NCI-H1105 (cell line): ENCODE results near the gene RAB9B.
"Not testable (repeated sequence)": the region's sequence is repeated elsewhere in the genome, so short reads cannot be mapped to it uniquely, and the experiment has no call there.

Experiments used
- DNase-seq: peaks from one replicate; lab custom pipeline; 2025; lab: John Stamatoyannopoulos, UW

RAB9B gene, protein sequence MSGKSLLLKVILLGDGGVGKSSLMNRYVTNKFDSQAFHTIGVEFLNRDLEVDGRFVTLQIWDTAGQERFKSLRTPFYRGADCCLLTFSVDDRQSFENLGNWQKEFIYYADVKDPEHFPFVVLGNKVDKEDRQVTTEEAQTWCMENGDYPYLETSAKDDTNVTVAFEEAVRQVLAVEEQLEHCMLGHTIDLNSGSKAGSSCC

DNA sequence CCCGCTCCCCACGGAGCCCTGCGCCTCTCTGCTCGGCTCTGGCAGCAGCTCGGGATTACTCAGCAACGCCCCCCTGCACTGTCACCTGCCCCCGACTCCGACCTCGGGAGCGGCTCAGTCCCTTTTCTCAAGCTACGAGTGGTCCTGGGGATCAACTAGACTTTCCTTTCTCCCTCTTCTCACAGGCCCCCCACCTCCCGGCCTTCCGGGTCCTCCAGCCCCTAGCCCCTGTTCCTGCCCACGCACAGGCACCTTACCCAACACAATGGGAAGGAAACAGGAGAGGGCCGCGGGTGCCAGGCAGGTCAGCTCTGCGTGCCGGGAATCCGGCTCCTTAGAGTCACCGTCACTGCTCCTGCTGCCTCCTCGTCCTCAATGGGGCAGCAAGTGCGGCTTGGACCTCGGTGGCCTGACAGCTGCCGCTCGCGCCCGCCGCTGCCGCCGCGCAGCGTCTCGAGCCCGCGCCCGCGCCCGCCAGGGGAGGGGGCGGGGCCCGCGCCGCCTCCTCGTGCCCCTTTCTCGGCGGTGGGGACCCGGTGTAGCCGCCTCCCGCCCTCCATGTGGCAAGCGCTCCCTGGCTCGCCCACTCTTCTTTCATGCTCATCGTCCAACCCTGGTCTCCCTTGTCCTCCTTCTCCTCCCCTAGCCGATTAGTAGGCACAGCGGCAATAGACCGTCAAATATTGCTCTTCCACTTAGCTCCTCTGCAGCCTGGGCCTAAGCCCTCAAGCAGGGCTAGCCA lies at the start of gene RAB9B:
Gene RAB9B, minus strand, starts transcription at position 455 of the 742 bp plus-strand sequence. CDS start 6,473 bp downstream, outside the sequence.
- DNase-seq = peak; percentile 38

DNA sequence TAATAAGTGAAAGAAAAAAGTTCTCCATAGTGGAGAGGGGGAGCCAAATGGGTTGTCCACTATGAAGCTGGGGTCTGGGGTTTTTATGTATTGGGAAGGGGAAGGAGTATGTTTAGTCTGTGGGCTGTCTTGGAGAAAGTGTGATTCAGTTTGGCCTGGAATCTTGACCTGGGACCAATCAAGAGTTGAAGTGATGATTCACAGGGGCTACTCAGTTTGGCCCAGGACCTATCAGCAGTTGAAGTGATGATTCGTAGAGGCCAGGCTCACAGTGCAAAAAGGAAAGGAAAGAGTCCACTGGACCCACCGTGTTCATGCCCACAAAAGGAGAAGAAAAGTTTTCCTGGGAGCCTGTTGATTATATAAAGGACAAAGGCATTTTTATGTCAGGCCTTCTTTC lies 47.3 kb upstream of the RAB9B start:
- no peak for DNase-seq

DNA sequence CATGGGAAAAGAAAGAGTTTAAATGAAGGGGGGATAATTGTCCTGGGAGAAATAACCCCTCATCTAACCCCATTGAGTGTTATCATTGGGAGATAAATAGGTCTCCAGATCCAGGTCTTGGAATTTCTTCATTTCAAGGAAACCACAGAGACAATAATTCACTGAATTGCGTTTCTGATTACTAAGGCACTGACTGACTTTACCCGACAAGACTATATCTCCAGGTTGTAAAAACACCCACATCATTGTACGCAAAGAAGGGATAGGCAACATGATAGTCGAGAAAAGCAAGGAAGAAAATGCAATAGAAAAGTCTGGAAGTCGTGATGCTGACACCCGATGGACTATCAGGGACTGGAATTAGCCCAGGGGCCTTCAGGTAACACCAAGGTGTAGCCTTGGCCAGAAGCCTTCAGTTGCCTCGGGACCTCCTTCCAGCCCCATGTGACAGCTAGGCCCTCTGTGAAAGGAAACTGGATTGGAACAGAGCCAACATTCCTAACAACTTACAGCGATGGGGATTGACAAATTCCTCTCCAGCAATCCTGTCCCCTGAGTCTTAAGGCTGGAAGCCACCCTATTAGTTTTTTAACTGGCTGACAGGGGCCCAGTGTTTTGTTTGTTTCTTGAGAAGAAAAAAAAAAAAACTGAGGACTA lies 46.5 kb upstream of the RAB9B start:
- DNase-seq = no peak

DNA sequence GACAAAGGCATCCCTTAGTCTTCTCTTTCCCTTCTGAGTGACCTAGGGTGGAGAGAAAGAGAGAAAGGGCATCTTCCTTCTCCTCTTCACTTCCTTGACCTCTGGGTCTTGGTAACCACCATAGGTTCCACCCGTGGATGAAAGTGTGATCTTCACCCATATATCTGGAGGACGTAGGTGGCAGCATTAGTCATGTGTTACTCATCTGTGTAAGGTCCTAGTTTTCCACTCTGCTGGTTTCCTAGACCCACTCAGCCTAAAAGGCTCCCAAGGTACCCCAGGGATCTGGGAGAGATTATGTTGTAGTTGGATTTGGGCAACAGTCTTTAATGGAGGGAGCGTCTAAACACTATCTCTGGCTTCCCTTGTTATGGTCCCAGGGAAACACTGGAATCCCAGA lies 45.5 kb upstream of the RAB9B start:
- no peak for DNase-seq

DNA sequence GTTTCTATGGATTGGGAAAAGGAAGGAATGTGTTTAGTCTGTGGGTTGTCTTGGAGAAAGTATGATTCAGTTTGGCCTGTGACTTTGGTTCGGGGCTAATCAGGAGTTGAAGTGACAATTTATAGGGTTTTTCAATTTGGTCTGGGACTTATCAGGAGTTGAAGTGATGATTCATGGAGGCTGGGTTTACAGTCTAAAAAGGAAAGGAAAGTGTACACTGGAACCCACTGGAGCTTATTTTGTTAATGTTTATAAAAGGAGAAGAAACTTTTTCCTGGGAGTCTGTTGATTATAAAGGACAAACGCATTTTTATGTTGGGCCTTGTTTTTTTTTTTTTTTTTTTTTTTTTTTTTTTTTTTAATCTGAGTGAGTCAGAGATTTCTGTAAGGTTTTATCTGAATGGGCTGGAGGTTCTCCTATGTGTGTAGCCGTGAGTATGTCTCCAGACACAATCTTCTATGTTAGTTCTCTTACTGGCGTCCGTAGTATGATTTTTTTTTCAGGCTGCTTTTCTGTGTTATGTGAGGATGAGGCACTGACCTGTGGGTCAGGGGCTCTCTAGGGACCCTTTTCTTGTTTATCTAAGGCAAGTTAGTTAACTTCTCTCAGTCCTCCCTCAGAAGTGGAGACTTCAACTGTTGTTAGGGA lies 33.0 kb upstream of the RAB9B start:
- no peak for DNase-seq

DNA sequence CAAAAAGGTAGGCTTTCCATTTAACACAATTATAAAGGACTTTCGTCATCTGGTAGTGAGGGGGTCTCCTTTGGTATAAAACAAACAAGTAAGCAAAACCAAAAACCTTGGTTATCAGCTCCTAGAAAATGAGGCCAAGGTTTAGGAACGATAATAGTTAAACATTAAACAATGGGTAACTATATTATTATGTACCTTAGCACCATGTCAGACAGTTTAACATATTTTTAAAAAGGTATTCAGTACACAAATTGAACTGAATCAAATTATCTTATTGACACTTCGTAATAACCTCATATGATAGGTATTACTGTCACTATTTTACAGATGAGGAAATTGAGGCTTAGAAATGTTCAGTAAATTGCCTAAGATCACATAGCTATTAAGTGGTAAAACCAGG lies 32.1 kb upstream of the RAB9B start:
- DNase-seq = no peak

DNA sequence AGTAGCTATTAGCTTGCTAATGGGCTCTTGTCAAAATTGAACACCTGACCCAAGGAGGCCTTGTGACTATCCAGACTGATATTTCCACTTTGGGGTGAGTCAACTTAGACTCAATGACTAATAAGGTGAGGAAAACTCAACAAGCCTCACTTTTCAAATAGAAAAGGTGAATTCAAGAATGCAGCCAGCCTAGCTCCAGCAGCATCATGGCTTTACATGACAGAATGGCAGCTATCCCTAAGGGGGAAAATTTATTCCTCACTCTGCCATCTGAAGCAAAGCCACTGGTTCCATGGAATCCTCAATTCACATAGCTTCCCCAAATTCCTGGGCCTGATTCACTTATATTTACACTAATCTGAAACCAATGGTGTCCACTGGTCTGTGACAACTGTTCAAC lies 29.1 kb upstream of the RAB9B start:
- no peak for DNase-seq

DNA sequence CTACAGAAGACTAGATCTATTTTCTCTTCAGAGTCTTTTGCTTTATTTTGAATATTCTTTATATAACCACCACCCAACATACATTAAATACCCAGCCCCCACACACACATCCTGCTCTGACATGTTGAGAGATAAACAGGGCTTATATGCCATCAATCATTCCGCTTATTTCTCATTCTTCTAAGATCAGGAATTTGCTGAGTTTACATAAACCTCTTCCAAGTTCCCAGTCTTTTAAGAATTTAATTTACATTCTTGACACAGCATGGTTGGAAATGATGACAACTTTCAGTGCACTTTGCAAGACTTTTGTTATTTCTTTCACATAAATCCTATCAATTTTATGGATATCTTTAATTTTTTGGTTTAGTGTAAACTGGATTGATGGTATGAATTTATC lies 17.5 kb upstream of the RAB9B start:
- no peak for DNase-seq

DNA sequence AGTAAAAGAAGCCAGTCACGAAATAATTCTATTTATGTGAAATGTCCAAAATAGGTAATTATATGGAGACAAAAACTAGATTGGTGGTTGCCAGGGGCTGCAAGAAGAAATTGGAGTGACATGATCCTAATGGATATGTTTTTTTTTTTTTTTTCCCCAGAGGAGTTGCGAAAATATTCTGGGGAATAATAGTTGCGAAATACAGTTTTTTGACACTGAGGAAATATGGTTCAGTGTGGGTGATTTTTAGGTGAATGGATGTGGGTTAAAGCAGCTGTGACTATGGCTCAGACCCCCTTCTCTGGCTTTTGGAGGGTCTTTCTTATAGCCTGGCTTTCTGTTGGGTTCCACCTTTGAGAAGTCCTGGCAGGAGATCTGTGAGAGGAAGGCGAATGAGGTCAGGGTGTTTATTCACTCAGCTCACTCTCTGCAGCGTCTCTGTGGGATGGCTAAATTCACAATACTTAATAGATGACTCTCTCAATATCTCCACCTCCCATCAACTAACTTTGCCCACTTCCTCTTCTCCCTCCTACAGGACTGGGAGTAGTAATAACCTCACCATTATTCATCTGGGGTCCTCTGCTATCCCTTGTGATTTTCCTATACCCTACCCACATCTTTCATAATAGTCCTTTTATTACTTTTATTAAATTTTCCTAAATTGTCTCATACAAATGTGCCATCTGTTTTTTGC lies 15.3 kb upstream of the RAB9B start:
- DNase-seq = no peak

DNA sequence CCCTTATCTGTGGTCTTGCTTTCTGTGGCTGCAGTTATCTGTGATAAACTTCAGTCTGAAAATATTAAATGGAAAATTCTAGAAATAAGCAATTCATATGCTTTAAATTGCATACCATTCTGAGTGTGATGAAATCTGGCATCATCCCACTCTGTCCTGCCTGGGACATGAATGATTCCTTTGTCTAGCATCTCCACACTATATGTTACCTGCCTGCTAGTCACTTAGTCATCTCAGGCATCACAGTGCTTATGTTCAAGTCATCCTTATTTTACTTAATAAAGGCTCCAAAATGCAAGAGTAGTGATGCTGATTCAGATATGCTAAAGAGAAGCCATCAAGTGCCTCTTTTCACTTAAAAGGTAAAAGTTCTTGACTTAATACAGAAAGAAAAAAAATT lies 14.3 kb upstream of the RAB9B start:
- no peak for DNase-seq

DNA sequence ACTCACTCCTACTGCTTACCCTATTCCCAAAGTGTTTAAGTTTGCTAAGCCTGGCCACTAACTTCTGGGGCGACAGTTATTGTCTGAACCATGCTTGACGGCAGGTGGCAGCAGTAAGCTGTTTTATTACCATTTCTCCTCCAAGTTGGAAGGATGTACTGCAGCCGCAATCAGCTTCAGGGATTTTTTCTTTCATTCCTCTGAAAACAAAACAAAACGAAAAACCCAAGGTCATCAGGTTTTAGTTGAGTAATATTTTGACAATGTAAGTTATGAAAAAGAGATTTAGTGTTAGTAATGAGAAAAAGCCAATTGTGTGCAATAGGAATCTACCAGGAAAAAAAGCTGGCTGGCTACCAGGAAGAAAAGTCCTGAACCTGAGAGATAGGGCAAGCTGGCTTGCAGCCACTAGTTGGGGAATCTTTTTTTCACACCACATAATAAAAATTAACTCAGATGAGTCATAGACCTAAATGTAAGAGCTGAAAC lies 13.2 kb upstream of the RAB9B start:
- DNase-seq = peak; percentile 21

DNA sequence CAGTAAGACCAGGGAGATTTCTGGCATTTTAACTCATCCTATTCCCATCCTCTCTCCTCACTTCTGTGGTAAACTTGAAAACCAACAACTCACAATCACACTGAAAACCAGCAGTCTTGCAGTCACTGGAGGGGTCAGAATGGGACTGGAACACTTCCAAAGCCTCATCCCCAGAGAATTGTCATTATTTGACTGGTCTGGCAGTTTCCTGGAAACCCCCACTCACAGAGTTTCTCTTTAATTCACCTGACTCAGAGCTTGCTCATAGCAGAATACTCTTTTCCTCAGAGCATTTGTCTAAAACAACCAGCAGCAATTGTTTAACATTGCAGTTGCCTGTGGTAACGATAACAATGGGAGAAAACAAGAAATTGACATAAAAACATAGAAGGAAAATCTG lies 7.3 kb upstream of the RAB9B start:
- no peak for DNase-seq

DNA sequence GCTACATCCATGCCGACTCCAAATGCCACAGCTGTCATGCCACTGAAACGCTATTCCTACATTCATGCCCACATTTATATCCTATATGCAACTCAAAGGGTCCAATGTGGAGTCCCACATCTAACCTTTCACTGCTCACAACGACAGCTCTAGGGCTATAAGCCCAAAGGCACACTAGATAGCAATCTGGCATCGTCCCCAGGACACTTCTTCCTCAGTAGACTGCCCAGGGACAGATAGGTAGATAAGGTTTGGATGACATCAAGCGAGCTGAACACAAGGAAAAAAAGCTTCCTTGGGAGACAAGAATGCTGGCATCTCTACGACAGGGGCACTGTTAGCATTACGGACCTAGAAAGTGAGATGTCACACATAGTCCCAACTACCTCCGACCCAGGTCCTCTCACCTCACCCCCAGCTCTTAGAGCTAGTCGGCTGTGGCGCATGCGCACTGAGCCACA lies 685 bp downstream of the RAB9B start:
- DNase-seq = peak; percentile 46

DNA sequence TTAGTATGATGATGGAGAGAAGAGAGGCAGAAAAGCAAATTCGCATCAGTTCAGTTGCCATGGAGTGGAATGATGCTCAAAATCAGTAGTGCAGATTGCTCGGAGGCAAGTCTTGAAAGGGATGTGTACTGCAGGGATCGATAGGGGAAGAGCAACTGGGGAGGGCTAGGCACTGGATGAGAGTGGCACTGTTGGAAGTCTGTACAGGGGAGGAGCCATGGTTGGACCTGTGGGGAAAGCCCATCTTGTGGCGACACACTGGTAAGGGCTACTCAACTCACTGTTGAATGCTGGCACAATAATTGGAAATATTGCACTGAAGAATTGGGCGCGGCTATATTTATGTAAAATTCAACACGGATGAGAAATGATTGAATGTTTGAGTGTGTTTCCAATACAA lies 1.2 kb downstream of the RAB9B start:
- no peak for DNase-seq

DNA sequence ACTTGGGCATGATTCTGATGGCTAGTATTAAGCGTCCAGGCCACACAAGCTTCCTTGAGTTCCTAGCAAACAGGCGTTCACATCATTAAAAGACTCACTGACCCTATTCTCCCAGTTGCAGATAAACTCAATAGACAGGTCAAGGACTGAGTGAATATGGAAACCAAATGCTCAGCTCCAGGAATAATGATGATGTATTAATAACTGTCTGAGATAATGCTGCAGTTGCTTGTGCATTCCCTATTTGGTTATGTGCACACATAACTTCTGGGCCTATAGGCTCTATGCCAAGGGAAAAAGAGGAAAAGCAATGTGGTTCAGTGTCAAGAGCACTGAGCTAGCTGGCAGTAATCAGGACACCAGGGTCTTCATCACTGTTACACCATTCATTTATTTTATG lies 3.5 kb downstream of the RAB9B start:
- no peak for DNase-seq

DNA sequence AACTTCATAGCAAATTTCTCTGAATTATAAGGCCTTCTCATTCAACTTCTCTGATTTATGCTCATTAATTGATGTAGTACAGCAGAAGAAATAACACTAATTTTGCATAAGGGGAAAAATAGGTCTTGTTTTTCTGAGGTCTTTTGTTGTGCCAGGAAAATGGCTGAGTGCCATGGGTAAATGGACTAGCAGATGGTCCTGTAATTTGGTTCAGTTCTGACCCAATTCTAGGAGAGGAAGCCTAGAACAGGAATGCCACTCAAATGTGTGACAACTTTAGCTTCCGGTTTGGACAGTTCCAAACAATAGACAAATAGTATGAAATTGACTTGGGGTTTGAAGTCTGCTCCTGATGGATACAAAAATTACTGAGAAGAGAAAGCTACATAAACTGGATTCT lies 6.2 kb downstream of the RAB9B start:
- no peak for DNase-seq

DNA sequence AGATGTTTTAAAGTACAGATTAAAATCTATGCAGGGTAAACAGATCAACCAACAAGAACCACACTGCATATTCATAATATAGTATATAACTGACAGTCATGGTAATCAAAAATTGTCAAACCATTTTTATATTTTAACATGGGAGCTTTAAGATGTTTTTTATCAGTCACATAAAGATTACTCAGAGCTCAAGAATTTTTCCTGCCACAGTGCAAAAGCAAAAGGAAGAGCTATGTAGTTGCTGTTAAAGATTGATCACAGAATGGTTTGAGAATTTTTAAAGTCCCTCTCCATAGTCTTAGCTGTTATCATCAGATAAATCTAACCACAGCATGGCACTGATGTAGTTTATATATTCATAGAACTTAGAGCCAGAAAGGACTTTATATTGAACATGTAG lies 8.5 kb downstream of the RAB9B start:
- DNase-seq = no peak

DNA sequence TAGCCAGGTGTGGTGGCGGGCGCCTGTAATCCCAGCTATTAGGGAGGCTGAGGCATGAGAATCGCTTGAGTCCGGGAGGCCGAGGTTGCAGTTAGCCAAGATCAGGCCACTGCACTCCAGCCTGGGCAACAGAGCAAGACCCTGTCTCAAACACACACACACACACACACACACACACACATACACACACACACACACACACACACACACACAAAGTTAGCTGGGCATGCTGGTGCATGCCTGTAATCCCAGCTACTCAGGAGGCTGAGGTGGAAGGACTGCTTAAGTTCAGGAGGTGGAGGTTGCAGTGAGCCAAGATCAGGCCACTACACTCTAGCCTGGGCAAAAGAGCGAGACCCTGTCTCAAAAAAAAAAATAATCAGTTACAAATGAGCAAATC lies 11.3 kb downstream of the RAB9B start:
- DNase-seq = not testable (repeated sequence)

DNA sequence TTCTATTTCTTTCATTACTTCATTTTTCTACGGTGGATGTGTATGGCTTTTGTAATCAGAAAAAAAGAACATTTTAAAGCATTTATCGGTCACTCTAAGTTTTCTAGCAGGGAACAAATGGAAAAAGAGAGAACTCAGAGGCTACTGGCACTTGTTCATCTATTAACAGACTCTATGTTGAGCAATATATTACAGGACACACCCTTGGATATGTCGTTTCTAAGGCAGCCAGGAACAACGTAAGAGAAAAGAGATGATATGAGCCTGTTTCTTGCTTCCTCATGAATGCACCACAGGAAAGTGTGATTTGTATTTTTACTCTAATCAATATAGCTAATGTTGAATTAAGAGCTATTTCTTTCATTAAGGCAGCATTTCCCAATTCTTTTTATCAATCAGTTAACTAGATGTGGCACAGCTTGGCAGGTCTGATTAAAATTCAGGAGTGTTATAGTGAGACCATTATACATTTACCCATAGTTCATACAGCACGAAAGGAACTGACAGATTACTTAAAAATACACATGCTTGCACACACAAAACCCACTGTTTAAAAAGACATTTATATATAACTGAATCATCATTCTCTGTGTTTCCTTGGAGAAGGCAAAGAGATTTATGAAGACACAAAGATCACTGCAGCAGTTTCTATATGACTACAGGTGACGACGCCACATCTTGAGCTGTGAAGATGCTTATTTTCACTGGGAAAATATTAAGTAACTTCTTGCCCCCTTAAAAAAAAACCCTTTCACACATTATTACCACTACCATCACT lies 13.0 kb downstream of the RAB9B start:
- no peak for DNase-seq

DNA sequence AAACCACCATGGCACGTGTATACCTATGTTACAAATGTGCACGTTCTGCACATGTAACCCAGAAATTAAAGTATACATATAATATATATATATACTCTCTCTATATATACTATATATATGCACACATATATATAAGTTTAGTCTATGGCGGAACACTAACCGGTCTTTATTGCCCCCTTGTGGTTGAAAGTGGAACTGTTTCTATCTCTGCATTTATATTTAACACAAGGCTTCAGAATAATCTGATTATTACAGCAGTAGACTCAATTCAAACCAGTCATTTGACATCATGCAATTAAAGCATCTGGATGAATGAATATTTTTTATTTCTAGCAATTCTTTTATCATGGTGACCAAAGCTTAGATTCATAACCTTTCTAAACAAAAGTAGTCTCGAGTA lies 14.6 kb downstream of the RAB9B start:
- peak; percentile 2 for DNase-seq

DNA sequence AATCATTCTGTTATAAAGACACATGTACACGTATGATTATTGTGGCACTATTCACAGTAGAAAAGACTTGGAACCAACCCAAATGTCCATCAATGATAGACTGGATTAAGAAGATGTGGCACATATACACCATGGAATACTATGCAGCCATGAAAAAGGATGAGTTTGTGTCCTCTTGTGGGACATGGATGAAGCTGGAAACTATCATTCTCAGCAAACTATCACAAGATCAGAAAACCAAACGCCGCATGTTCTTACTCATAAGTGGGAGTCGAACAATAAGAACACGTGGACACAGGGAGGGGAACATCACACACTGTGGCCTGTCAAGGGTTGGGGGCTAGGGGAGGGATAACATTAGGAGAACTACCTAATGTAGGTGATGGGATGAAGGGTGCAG lies 15.0 kb downstream of the RAB9B start:
- DNase-seq = not testable (repeated sequence)
